HCT116 (cell line): ENCODE data around the gene SEC14L3. TPM values are rescaled to one million over a fixed set of nuclear protein-coding genes. Genes with fewer than 3 reads are reported as not detected.

Experiments
- ATAC-seq: fragments of 200-7000 bp; cut with Tn5 transposase; 2 replicates; pipeline ENCODE4 v1.9.1; 2020; ENCODE audit warnings: mild to moderate bottlenecking, moderate library complexity
- BruUV-seq: library from RNA; stranded (reverse); fragments of 400-500 nt; replicated peaks from 2 replicates; lab custom pipeline; 2021; lab: Mats Ljungman, UMichigan
- CTCF ChIA-PET: fragments of 300-600 bp; sonication (Branson Sonifier 250); formaldehyde crosslinking; loops from one replicate; lab custom pipeline; 2021; ENCODE audit warnings: antibody characterized with exemption; lab: Charles Lee
- POLR2A ChIA-PET: fragments of 300-600, 350-600 bp; sonication (Branson Sonifier 250); formaldehyde crosslinking; loops from one replicate; lab custom pipeline; 2021; ENCODE audit warnings: antibody characterized with exemption; lab: Charles Lee
- RAD21 ChIA-PET, 2 experiments: fragments of 300-600 bp; sonication (Branson Sonifier 250); formaldehyde crosslinking; loops; one replicate each; lab custom pipeline; 2023; ENCODE audit warnings: low total read pairs in 2 of 2; ENCODE audit not compliant: uncharacterized antibody in 2 of 2, unreplicated experiment in 2 of 2, low non-redundant PET in 1 of 2; lab: Charles Lee
- DNase-seq: peaks from one replicate; pipeline ENCODE4 v3.0.0-alpha.2; 2010; ENCODE audit warnings: low read depth, low spot score
- H2AFZ ChIP-seq: fragments of 200-600 bp; shearing (Covaris generic), sonication (generic); 2 replicates; pipeline ENCODE4 v1.6.1; 2017; ENCODE audit warnings: low read depth, mixed run types, mixed read lengths, antibody characterized with exemption, low read length; ENCODE audit not compliant: poor library complexity, severe bottlenecking
- H3K27ac ChIP-seq: 2 replicates; pipeline ENCODE4 v1.5.1; 2012; ENCODE audit warnings: low read depth, low read length
- H3K27me3 ChIP-seq: fragments of 200-600 bp; sonication (generic); 2 replicates; pipeline ENCODE4 v1.6.1; 2016; ENCODE audit warnings: mixed run types, low read length, mixed read lengths; ENCODE audit not compliant: insufficient read depth
- H3K36me3 ChIP-seq, 2 experiments: fragments of 200-500 bp in 1 of 2; fragments of 200-600 bp in 1 of 2; sonication (Bioruptor generic) in 1 of 2; sonication (generic) in 1 of 2; 2 replicates each; pipeline versions ENCODE4 v1.5.1 to v1.6.1; 2014 to 2016; ENCODE audit warnings: low read length in 2 of 2, inconsistent platforms in 1 of 2, mixed read lengths in 1 of 2, mixed run types in 1 of 2; ENCODE audit not compliant: insufficient read depth in 2 of 2, control insufficient read depth in 1 of 2
- H3K4me1 ChIP-seq, 2 experiments: fragments of 200-600 bp in 1 of 2; sonication (generic) in 1 of 2; 2 replicates each; pipeline versions ENCODE4 v1.5.1 to v1.6.1; 2012 to 2017; ENCODE audit warnings: low read length in 2 of 2, inconsistent platforms in 1 of 2, mild to moderate bottlenecking in 1 of 2, mixed read lengths in 1 of 2, mixed run types in 1 of 2, moderate library complexity in 1 of 2; ENCODE audit not compliant: insufficient read depth in 2 of 2, control insufficient read depth in 1 of 2
- H3K4me2 ChIP-seq: fragments of 200-600 bp; sonication (generic); 2 replicates; pipeline ENCODE4 v1.6.1; 2017; ENCODE audit warnings: mixed run types, low read length, mixed read lengths
- H3K4me3 ChIP-seq, 2 experiments: fragments of 200-600 bp in 1 of 2; sonication (generic) in 1 of 2; replicated peaks in 1 of 2; 2 replicates each; pipeline ENCODE4 v1.5.1; 2011 to 2016; ENCODE audit warnings: low read length in 2 of 2, control low read depth in 1 of 2, low read depth in 1 of 2, mild to moderate bottlenecking in 1 of 2, mixed read lengths in 1 of 2, mixed run types in 1 of 2
- H3K79me2 ChIP-seq: fragments of 200-600 bp; sonication (generic); 2 replicates; pipeline ENCODE4 v1.6.1; 2017; ENCODE audit warnings: mild to moderate bottlenecking, mixed run types, low read length, moderate library complexity, mixed read lengths; ENCODE audit not compliant: insufficient read depth
- H3K9ac ChIP-seq: fragments of 200-600 bp; sonication (generic); 2 replicates; pipeline ENCODE4 v1.6.1; 2016; ENCODE audit warnings: low read length, mixed read lengths
- H3K9me2 ChIP-seq: fragments of 200-600 bp; sonication (generic), shearing (Covaris generic); 2 replicates; pipeline ENCODE4 v1.6.1; 2017; ENCODE audit warnings: mixed run types, mild to moderate bottlenecking, moderate library complexity; ENCODE audit not compliant: insufficient read depth
- H3K9me3 ChIP-seq, 2 experiments: fragments of 200-500 bp in 1 of 2; fragments of 200-600 bp in 1 of 2; sonication (Bioruptor generic) in 1 of 2; sonication (generic) in 1 of 2; 2 replicates each; pipeline ENCODE4 v1.6.1; 2014 to 2017; ENCODE audit warnings: low read length in 2 of 2, mixed read lengths in 2 of 2, inconsistent platforms in 1 of 2, low read depth in 1 of 2, mild to moderate bottlenecking in 1 of 2, mixed run types in 1 of 2, moderate library complexity in 1 of 2; ENCODE audit not compliant: control insufficient read depth in 1 of 2, insufficient read depth in 1 of 2
- H4K20me1 ChIP-seq: fragments of 200-600 bp; sonication (generic), shearing (Covaris generic); 2 replicates; pipeline ENCODE4 v1.6.1; 2017; ENCODE audit warnings: mixed run types, mild to moderate bottlenecking, moderate library complexity; ENCODE audit not compliant: insufficient read depth
- CBX3 ChIP-seq: IDR thresholded peaks from 2 replicates; pipeline ENCODE4 v1.6.1; 2012; ENCODE audit warnings: low read depth
- EGR1 ChIP-seq: IDR thresholded peaks from 2 replicates; pipeline ENCODE4 v1.6.1; 2012; ENCODE audit warnings: low read depth
- EZH2phosphoT487 ChIP-seq: fragments of 200-600 bp; IDR thresholded peaks from 2 replicates; pipeline ENCODE4 v1.6.1; 2018; ENCODE audit warnings: antibody characterized with exemption, borderline replicate concordance
- FOSL1 ChIP-seq: IDR thresholded peaks from 2 replicates; pipeline ENCODE4 v1.6.1; 2012; ENCODE audit warnings: low read depth
- POLR2A ChIP-seq: IDR thresholded peaks from 2 replicates; pipeline ENCODE4 v1.7.0; 2011; ENCODE audit warnings: borderline replicate concordance; ENCODE audit not compliant: insufficient read depth, insufficient read length; ENCODE audit errors: extremely low read depth
- POLR2AphosphoS5 ChIP-seq: IDR thresholded peaks from 2 replicates; pipeline ENCODE4 v1.6.1; 2011; ENCODE audit warnings: mild to moderate bottlenecking, low read depth, low read length, moderate library complexity
- RAD21 ChIP-seq: IDR thresholded peaks from 2 replicates; pipeline ENCODE4 v1.6.1; 2012; ENCODE audit warnings: low read depth, mild to moderate bottlenecking
- SIN3A ChIP-seq: IDR thresholded peaks from 2 replicates; pipeline ENCODE4 v1.6.1; 2012; ENCODE audit warnings: low read depth
- SRF ChIP-seq: IDR thresholded peaks from 2 replicates; pipeline ENCODE4 v1.6.1; 2012; ENCODE audit warnings: low read depth
- YY1 ChIP-seq: IDR thresholded peaks from 2 replicates; pipeline ENCODE4 v1.6.1; 2011; ENCODE audit warnings: low read length, low read depth, moderate library complexity, mild to moderate bottlenecking; ENCODE audit not compliant: insufficient replicate concordance; ENCODE audit errors: extremely low read depth
- intact Hi-C: fragments of 100-400 bp; cut with micrococcal nuclease; formaldehyde crosslinking; loops from 2 replicates; pipeline ENCODE4 v1.10.0; 2022
- total RNA-seq: library from RNA; stranded (reverse); gene quantifications from one replicate; pipeline ENCODE4 v1.2.1, GENCODE V29; 2021; ENCODE audit not compliant: unreplicated experiment
- TF ChIP-seq, protein P1 (sequence below), 3 experiments: fragments of 200-600 bp in 1 of 3; sonication (generic) in 1 of 3; IDR thresholded peaks in 2 of 3; conservative IDR thresholded peaks in 1 of 3; 2 replicates each; pipeline ENCODE4 v1.5.1; 2012 to 2017; ENCODE audit warnings: low read depth in 2 of 3, low read length in 2 of 3, antibody characterized with exemption in 1 of 3, borderline replicate concordance in 1 of 3, control low read depth in 1 of 3, mild to moderate bottlenecking in 1 of 3, mixed read lengths in 1 of 3, mixed run types in 1 of 3, moderate library complexity in 1 of 3; ENCODE audit not compliant: insufficient read depth in 1 of 3
- TF ChIP-seq, protein P2 (sequence below): IDR thresholded peaks from 2 replicates; pipeline ENCODE4 v1.6.1; 2012; ENCODE audit warnings: low read depth

The SEC14L3 gene
- total RNA-seq, 1 experiment from 2014 or later: not detected

DNA sequence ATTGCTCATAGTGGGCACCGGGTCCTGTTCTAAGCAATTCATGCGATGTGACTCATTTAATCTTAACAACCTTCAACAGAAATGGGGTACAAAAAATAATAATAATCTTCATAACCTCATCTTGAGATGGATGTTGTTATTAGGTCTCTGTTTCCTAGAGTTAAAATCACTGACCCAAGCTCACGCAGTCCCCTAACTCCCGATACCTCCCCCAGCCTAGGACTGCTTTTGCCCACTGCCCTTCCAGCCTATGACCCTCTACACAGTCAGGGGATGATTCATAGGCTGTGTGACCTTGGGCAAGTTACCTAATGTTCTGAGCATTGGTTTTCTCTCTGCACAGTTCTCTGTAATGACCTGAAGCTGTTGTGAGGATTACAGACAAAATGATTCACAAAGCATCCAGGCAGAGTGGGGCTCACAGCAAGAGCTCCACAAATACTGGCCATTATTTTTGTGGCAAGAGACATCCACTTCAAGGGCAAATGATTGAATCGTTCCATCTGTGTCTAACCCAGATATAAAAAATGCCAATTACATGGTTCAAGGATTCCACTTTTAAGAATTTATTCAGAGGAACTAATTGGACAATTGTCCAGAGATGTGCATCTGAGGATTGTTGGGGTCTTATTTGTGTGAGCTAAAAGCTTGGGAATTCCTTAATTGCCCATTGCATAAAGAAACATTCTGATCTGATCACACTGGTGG is 26.2 kb downstream of the SEC14L3 start (continued):
- TF ChIP-seq, protein P1, sequence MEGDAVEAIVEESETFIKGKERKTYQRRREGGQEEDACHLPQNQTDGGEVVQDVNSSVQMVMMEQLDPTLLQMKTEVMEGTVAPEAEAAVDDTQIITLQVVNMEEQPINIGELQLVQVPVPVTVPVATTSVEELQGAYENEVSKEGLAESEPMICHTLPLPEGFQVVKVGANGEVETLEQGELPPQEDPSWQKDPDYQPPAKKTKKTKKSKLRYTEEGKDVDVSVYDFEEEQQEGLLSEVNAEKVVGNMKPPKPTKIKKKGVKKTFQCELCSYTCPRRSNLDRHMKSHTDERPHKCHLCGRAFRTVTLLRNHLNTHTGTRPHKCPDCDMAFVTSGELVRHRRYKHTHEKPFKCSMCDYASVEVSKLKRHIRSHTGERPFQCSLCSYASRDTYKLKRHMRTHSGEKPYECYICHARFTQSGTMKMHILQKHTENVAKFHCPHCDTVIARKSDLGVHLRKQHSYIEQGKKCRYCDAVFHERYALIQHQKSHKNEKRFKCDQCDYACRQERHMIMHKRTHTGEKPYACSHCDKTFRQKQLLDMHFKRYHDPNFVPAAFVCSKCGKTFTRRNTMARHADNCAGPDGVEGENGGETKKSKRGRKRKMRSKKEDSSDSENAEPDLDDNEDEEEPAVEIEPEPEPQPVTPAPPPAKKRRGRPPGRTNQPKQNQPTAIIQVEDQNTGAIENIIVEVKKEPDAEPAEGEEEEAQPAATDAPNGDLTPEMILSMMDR (IDR thresholded peaks at IDR 0.05 in 2 of 3, conservative IDR thresholded peaks at IDR 0.05 in 1 of 3; ENCODE audit: borderline replicate concordance in 1 of 3, insufficient read depth in 1 of 3, low read depth in 2 of 3, low read length in 2 of 3): no peak
- TF ChIP-seq POLR2A: no peak

DNA sequence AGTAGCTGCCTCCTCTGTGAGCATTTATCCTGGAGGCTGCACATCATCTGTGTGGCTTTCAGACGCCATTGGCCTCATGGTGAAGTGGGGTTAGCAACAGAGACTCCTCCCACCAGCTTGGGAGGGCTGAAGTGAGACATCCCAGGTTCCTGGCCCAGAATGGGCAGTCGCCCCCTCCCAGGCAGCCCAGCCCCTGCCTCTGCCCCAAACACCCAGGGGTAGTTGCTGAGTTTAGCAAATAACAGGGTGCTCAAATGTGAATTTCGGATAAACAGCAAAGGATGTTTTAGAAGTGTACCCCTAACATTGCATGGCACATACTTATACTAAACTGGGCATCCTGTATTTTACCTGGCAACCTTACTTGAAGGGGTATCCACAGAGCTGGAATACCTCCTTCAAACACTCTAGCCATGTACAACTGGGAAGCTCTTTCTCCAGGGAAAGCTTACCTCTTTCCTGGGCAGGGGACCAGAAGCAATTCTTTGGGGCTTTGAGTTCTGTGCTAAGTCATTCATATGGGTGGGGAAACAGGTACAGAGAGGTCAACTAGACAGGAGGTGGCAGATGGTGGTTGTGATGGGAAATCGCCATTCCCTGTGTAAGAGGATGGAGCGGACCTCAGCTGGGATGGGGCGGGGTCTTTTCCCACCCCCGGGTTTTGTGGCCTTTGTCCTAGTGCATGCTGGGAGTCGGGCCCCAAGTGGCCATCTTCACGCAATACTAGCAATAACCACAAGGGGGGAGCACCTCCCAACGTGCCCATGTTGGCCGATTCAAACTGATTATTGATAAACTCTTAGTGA is 27.0 kb downstream of the SEC14L3 start:
- POLR2A ChIA-PET: interaction anchor here (0.7 to 2.0 kb wide), 6 partner anchors 9 to 310 kb away, joined by 3 to 8 read pairs (median 3); partner anchors contain the start of gene MTFP1
- peak overlapping the region in 1 of 2 experiments; percentile 6; a peak in 1 of 4 replicates for H3K4me3 ChIP-seq
- no peaks in the 10 kb centered on the region for H4K20me1 ChIP-seq
- CTCF ChIA-PET: interaction anchor here (0.8 to 3.6 kb wide), 15 partner anchors 12 to 640 kb away, joined by 3 to 14 read pairs (median 4); partner anchors contain the start of genes MTFP1, RNF215, SLC35E4 and TCN2
- peak overlapping the region; percentile 43 for H3K4me2 ChIP-seq
- peak overlapping the region; percentile 4 for H3K27ac ChIP-seq
- no peaks in the 10 kb centered on the region for H3K27me3 ChIP-seq
- peaks cover 6 to 40% of the 10 kb centered on the region in 2 experiments for H3K4me1 ChIP-seq
- TF ChIP-seq CBX3 (no peak), SRF (no peak), POLR2AphosphoS5 (peak; percentile 82), EGR1 (peak; percentile 77), FOSL1 (no peak; the same call in 1 of the 2 replicates), YY1 (peak; percentile 75), POLR2A (peak; percentile 98), SIN3A (0 out of 2 replicates have a peak, but pooled peaks have one; percentile 46), RAD21 (peak; percentile 84), EZH2phosphoT487 (no peak)
- TF ChIP-seq, protein P2, sequence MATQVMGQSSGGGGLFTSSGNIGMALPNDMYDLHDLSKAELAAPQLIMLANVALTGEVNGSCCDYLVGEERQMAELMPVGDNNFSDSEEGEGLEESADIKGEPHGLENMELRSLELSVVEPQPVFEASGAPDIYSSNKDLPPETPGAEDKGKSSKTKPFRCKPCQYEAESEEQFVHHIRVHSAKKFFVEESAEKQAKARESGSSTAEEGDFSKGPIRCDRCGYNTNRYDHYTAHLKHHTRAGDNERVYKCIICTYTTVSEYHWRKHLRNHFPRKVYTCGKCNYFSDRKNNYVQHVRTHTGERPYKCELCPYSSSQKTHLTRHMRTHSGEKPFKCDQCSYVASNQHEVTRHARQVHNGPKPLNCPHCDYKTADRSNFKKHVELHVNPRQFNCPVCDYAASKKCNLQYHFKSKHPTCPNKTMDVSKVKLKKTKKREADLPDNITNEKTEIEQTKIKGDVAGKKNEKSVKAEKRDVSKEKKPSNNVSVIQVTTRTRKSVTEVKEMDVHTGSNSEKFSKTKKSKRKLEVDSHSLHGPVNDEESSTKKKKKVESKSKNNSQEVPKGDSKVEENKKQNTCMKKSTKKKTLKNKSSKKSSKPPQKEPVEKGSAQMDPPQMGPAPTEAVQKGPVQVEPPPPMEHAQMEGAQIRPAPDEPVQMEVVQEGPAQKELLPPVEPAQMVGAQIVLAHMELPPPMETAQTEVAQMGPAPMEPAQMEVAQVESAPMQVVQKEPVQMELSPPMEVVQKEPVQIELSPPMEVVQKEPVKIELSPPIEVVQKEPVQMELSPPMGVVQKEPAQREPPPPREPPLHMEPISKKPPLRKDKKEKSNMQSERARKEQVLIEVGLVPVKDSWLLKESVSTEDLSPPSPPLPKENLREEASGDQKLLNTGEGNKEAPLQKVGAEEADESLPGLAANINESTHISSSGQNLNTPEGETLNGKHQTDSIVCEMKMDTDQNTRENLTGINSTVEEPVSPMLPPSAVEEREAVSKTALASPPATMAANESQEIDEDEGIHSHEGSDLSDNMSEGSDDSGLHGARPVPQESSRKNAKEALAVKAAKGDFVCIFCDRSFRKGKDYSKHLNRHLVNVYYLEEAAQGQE: no peak
- TF ChIP-seq, protein P1 (IDR thresholded peaks at IDR 0.05 in 2 of 3, conservative IDR thresholded peaks at IDR 0.05 in 1 of 3; ENCODE audit: borderline replicate concordance in 1 of 3, insufficient read depth in 1 of 3, low read depth in 2 of 3, low read length in 2 of 3): peak; percentile 81 to 86 (median 85)
- TF ChIP-seq, all 23 proteins: peak for 7
- Histone ChIP-seq H3K9me2 (no peaks in the 10 kb centered on the region), H3K9ac (peak overlapping the region; percentile 25), H3K36me3 (no peaks in the 10 kb centered on the region), H2AFZ (peak overlapping the region; percentile 95), H3K79me2 (no peaks in the 10 kb centered on the region), H3K9me3 (no peaks in the 10 kb centered on the region)
- peak; percentile 54 for DNase-seq
- RAD21 ChIA-PET: interaction anchor here in 1 of 2 experiments (0.6 to 1.1 kb wide), 3 partner anchors 41 to 162 kb away, joined by 4 to 9 read pairs (median 4); partner anchors contain the start of gene TCN2
- TSS peak; percentile 98 for BruUV-seq
- intact Hi-C loops: loop anchor here (1.0 to 2.0 kb wide), 3 partner anchors 40 to 310 kb away; no protein-coding TSS in a partner anchor
- peak; percentile 85 for ATAC-seq
